WTC11 (cell line): ENCODE results near the gene KPTN. TPM values are rescaled to one million over a fixed set of nuclear protein-coding genes. Genes with fewer than 3 reads are reported as not detected.

Experiments used
- ATAC-seq: fragments of 200-7000 bp; cut with Tn5 transposase; 2 replicates; pipeline ENCODE4 v1.10.0; 2021; ENCODE audit warnings: mild to moderate bottlenecking, moderate library complexity
- CTCF ChIA-PET: fragments of 300-600 bp; sonication (Branson Sonifier 250); formaldehyde crosslinking; loops from one replicate; lab custom pipeline; 2021; ENCODE audit warnings: antibody characterized with exemption; lab: Charles Lee
- POLR2A ChIA-PET: fragments of 350-600 bp; sonication (Branson Sonifier 250); formaldehyde crosslinking; loops from one replicate; lab custom pipeline; 2021; ENCODE audit warnings: antibody characterized with exemption; lab: Charles Lee
- DNase-seq: peaks from one replicate; pipeline ENCODE4 v3.0.0; 2021; ENCODE audit warnings: low spot score
- H3K27ac Mint-ChIP-seq: 2 replicates; pipeline ENCODE4 v1.8.0; 2021; ENCODE audit warnings: mixed read lengths
- H3K27me3 Mint-ChIP-seq: 2 replicates; pipeline ENCODE4 v1.8.0; 2021; ENCODE audit warnings: low read depth, mild to moderate bottlenecking, moderate library complexity, mixed read lengths
- H3K36me3 Mint-ChIP-seq: 2 replicates; pipeline ENCODE4 v1.8.0; 2021; ENCODE audit warnings: mixed read lengths
- H3K4me1 Mint-ChIP-seq: 2 replicates; pipeline ENCODE4 v1.8.0; 2022; ENCODE audit warnings: mixed read lengths
- H3K4me3 Mint-ChIP-seq: 2 replicates; pipeline ENCODE4 v1.8.0; 2021; ENCODE audit warnings: mild to moderate bottlenecking, moderate library complexity, mixed read lengths
- H3K9me3 Mint-ChIP-seq: 2 replicates; pipeline ENCODE4 v1.8.0; 2021; ENCODE audit warnings: mixed read lengths
- ATF3 ChIP-seq: sonication (generic); formaldehyde crosslinking; conservative IDR thresholded peaks from 2 replicates; pipeline ENCODE4 v1.8.1; 2022; ENCODE audit warnings: mild to moderate bottlenecking, missing genetic modification reagents
- ELF4 ChIP-seq: sonication (generic); formaldehyde crosslinking; IDR thresholded peaks from 2 replicates; pipeline ENCODE4 v1.8.1; 2022; ENCODE audit warnings: low read depth, mild to moderate bottlenecking, moderate library complexity, missing genetic modification reagents
- ESRRA ChIP-seq: sonication (generic); formaldehyde crosslinking; IDR thresholded peaks from 2 replicates; pipeline ENCODE4 v1.8.1; 2022; ENCODE audit warnings: mild to moderate bottlenecking, missing genetic modification reagents, borderline replicate concordance
- GABPB1 ChIP-seq: sonication (generic); formaldehyde crosslinking; IDR thresholded peaks from 2 replicates; pipeline ENCODE4 v1.8.1; 2023; ENCODE audit warnings: mild to moderate bottlenecking, missing genetic modification reagents
- HMGXB4 ChIP-seq: sonication (generic); formaldehyde crosslinking; IDR thresholded peaks from 2 replicates; pipeline ENCODE4 v1.8.1; 2023; ENCODE audit warnings: mild to moderate bottlenecking, moderate library complexity, missing genetic modification reagents
- IRF2 ChIP-seq: sonication (generic); formaldehyde crosslinking; IDR thresholded peaks from 2 replicates; pipeline ENCODE4 v1.8.0; 2022; ENCODE audit warnings: low read depth, missing genetic modification reagents, borderline replicate concordance
- MYBL2 ChIP-seq: sonication (generic); formaldehyde crosslinking; IDR thresholded peaks from 2 replicates; pipeline ENCODE4 v1.8.1; 2023; ENCODE audit warnings: mild to moderate bottlenecking, moderate library complexity, missing genetic modification reagents
- NR1H2 ChIP-seq: sonication (generic); formaldehyde crosslinking; IDR thresholded peaks from 2 replicates; pipeline ENCODE4 v1.9.0; 2021; ENCODE audit warnings: mild to moderate bottlenecking, moderate library complexity, missing genetic modification reagents
- ZNF219 ChIP-seq: sonication (generic); formaldehyde crosslinking; IDR thresholded peaks from 2 replicates; pipeline ENCODE4 v1.8.0; 2023; ENCODE audit warnings: missing genetic modification reagents, mild to moderate bottlenecking, borderline replicate concordance
- ZNF671 ChIP-seq: fragments of 250-450 bp; sonication (Bioruptor Pico); IDR thresholded peaks from 2 replicates; pipeline ENCODE4 v1.8.0; 2021; ENCODE audit warnings: mild to moderate bottlenecking
- total RNA-seq: library from RNA; stranded (reverse); gene quantifications from 3 replicates; pipeline ENCODE4 v1.2.3, GENCODE V29; 2021
- TF ChIP-seq, protein P1 (sequence below): sonication (generic); formaldehyde crosslinking; conservative IDR thresholded peaks from 2 replicates; pipeline ENCODE4 v1.8.1; 2023; ENCODE audit warnings: mild to moderate bottlenecking, low read depth, missing genetic modification reagents, moderate library complexity
- TF ChIP-seq, protein P2 (sequence below): sonication (generic); formaldehyde crosslinking; IDR thresholded peaks from 2 replicates; pipeline ENCODE4 v1.8.1; 2022; ENCODE audit warnings: mild to moderate bottlenecking, missing genetic modification reagents, moderate library complexity, borderline replicate concordance
- TF ChIP-seq, protein P3 (sequence below): sonication (generic); formaldehyde crosslinking; IDR thresholded peaks from 2 replicates; pipeline ENCODE4 v1.8.0; 2022; ENCODE audit warnings: mild to moderate bottlenecking, missing genetic modification reagents

Gene KPTN
- total RNA-seq, 1 experiment from 2014 or later = 24.5 TPM

- CTCF ChIA-PET = interaction anchor here (0.6 to 2.2 kb wide), 10 partner anchors 12 to 181 kb away, joined by 3 to 14 read pairs (median 4); partner anchors contain the start of genes EHD2 and NAPA
- Mint-ChIP-seq H3K36me3 (0 out of 2 replicates have a peak, but pooled peaks cover 7% of the 10 kb centered on the region), H3K4me1 (no peaks in the 10 kb centered on the region), H3K9me3 (peaks cover 13% of the 10 kb centered on the region), H3K27me3 (peaks cover 4% of the 10 kb centered on the region)
- DNase-seq = no peak
- TF ChIP-seq, protein P1, sequence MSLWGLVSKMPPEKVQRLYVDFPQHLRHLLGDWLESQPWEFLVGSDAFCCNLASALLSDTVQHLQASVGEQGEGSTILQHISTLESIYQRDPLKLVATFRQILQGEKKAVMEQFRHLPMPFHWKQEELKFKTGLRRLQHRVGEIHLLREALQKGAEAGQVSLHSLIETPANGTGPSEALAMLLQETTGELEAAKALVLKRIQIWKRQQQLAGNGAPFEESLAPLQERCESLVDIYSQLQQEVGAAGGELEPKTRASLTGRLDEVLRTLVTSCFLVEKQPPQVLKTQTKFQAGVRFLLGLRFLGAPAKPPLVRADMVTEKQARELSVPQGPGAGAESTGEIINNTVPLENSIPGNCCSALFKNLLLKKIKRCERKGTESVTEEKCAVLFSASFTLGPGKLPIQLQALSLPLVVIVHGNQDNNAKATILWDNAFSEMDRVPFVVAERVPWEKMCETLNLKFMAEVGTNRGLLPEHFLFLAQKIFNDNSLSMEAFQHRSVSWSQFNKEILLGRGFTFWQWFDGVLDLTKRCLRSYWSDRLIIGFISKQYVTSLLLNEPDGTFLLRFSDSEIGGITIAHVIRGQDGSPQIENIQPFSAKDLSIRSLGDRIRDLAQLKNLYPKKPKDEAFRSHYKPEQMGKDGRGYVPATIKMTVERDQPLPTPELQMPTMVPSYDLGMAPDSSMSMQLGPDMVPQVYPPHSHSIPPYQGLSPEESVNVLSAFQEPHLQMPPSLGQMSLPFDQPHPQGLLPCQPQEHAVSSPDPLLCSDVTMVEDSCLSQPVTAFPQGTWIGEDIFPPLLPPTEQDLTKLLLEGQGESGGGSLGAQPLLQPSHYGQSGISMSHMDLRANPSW = no peak
- no peak for TF ChIP-seq ATF3 (CRISPR knock-in tag)
- TF ChIP-seq ESRRA (CRISPR knock-in tag) = no peak
- no peak for TF ChIP-seq HMGXB4 (CRISPR knock-in tag)
- TF ChIP-seq ELF4 (CRISPR knock-in tag) = no peak
- no peak for TF ChIP-seq ZNF671 (CRISPR knock-in tag)
- TF ChIP-seq ZNF219 = no peak
- no peak for TF ChIP-seq GABPB1 (CRISPR knock-in tag)
- no peak for TF ChIP-seq MYBL2 (CRISPR knock-in tag)
- TF ChIP-seq, all 79 proteins: peak for 0
- no peak overlapping the region for H3K27ac Mint-ChIP-seq
- 0 out of 2 replicates have a peak, but pooled peaks have one; percentile 26 for ATAC-seq
- no peak overlapping the region for H3K4me3 Mint-ChIP-seq
- POLR2A ChIA-PET = no interaction called here
These were observed 47.8 kb upstream of the KPTN start for GRCh38 chr19:47531640-47532387.

- Mint-ChIP-seq H3K9me3 (0 out of 2 replicates have a peak, but pooled peaks cover 4% of the 10 kb centered on the region), H3K27ac (no peak overlapping the region), H3K27me3 (peaks cover 5% of the 10 kb centered on the region; the same call in 1 of the 2 replicates), H3K4me1 (no peaks in the 10 kb centered on the region), H3K4me3 (no peak overlapping the region), H3K36me3 (no peaks in the 10 kb centered on the region)
- CTCF ChIA-PET = interaction anchor here (0.6 to 1.2 kb wide), 7 partner anchors 12 to 183 kb away, joined by 3 to 4 read pairs (median 4); partner anchors contain the start of gene EHD2
- POLR2A ChIA-PET = no interaction called here
- no peak for TF ChIP-seq NR1H2
- TF ChIP-seq, all 79 proteins: peak for 0
- ATAC-seq = no peak
- no peak for DNase-seq
These were observed 45.2 kb upstream of the KPTN start for GRCh38 chr19:47529018-47529742.

GRCh38 chr19:47526798-47527197 is 42.8 kb upstream of the KPTN start:
- no peak for ATAC-seq
- H3K36me3 Mint-ChIP-seq = no peaks in the 10 kb centered on the region
- TF ChIP-seq, protein P2, sequence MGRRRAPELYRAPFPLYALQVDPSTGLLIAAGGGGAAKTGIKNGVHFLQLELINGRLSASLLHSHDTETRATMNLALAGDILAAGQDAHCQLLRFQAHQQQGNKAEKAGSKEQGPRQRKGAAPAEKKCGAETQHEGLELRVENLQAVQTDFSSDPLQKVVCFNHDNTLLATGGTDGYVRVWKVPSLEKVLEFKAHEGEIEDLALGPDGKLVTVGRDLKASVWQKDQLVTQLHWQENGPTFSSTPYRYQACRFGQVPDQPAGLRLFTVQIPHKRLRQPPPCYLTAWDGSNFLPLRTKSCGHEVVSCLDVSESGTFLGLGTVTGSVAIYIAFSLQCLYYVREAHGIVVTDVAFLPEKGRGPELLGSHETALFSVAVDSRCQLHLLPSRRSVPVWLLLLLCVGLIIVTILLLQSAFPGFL (CRISPR knock-in tag) = no peak
- TF ChIP-seq IRF2 (CRISPR knock-in tag) = no peak
- TF ChIP-seq, protein P3, sequence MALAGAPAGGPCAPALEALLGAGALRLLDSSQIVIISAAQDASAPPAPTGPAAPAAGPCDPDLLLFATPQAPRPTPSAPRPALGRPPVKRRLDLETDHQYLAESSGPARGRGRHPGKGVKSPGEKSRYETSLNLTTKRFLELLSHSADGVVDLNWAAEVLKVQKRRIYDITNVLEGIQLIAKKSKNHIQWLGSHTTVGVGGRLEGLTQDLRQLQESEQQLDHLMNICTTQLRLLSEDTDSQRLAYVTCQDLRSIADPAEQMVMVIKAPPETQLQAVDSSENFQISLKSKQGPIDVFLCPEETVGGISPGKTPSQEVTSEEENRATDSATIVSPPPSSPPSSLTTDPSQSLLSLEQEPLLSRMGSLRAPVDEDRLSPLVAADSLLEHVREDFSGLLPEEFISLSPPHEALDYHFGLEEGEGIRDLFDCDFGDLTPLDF (CRISPR knock-in tag) = no peak
- CTCF ChIA-PET = no interaction called here
- no peak for DNase-seq
- H3K27ac Mint-ChIP-seq = no peak overlapping the region
- no peak overlapping the region for H3K4me3 Mint-ChIP-seq
- POLR2A ChIA-PET = no interaction called here
- 0 out of 2 replicates have a peak, but pooled peaks cover 4% of the 10 kb centered on the region for H3K9me3 Mint-ChIP-seq
- no peaks in the 10 kb centered on the region for H3K4me1 Mint-ChIP-seq
- H3K27me3 Mint-ChIP-seq = peaks cover 8% of the 10 kb centered on the region
